ENCODE results near the gene RECQL5.

- no peak for TF ChIP-seq CTCF (IDR thresholded peaks at IDR 0.05; ENCODE audit: poor library complexity)
- no peak for TF ChIP-seq EZH2 (IDR thresholded peaks at IDR 0.05; ENCODE audit: borderline replicate concordance)
- TF ChIP-seq EZH2phosphoT487 (IDR thresholded peaks at IDR 0.05; ENCODE audit: low read depth, severe bottlenecking, unreplicated experiment), result no peak
Observed at GRCh38 chr17:75695830-75696271, 28.9 kb upstream of the RECQL5 start.
